Measurements from ENCODE around the gene GREB1L. TPM values are rescaled to one million over a fixed set of nuclear protein-coding genes. Genes with fewer than 3 reads are reported as not detected.
"Not testable (repeated sequence)": the region's sequence is repeated elsewhere in the genome, so short reads cannot be mapped to it uniquely, and the experiment has no call there.

Gene GREB1L
- polyA plus RNA-seq, 3 donors: 0.21 to 4.5 (median 3.8) TPM

GRCh38 chr18:21296045-21296444 is 54.0 kb downstream of the GREB1L start:
- H3K27ac ChIP-seq (ENCODE audit: low read depth, low read length): no peak overlapping the region
- 83 to 90% (median 84%) methylated on average over 1 of the region's 1 CpG for WGBS, 3 donors

GRCh38 chr18:21298351-21298750 is 56.3 kb downstream of the GREB1L start:
- no peak overlapping the region for H3K27ac ChIP-seq (ENCODE audit: low read depth, low read length)
- WGBS, 3 donors: 69 to 77% (median 73%) methylated on average over 4 of the region's 4 CpGs

GRCh38 chr18:21300035-21300907 is 58.2 kb downstream of the GREB1L start:
- no peak overlapping the region for H3K27ac ChIP-seq (ENCODE audit: low read depth, low read length)
- WGBS, 3 donors: 25 to 48% (median 35%) methylated on average over 6 of the region's 6 CpGs

- no peak overlapping the region for H3K27ac ChIP-seq (ENCODE audit: low read depth, low read length)
- 38 to 72% (median 65%) methylated on average over 1 of the region's 1 CpG for WGBS, 3 donors
These were observed 58.8 kb downstream of the GREB1L start for GRCh38 chr18:21300908-21301200.

- 46 to 70% (median 64%) methylated on average over 5 of the region's 5 CpGs for WGBS, 3 donors
- H3K27ac ChIP-seq (ENCODE audit: low read depth, low read length): no peak overlapping the region
These were observed 61.4 kb downstream of the GREB1L start for GRCh38 chr18:21303445-21303844.

GRCh38 chr18:21303895-21304294 is 61.9 kb downstream of the GREB1L start:
- WGBS, 3 donors: 65 to 72% (median 68%) methylated on average over 2 of the region's 2 CpGs

GRCh38 chr18:21305621-21306020 is 63.6 kb downstream of the GREB1L start:
- no peak overlapping the region for H3K27ac ChIP-seq (ENCODE audit: low read depth, low read length)

More at GRCh38 chr18:21303895-21304294, 61.9 kb downstream of the GREB1L start:
- no peak overlapping the region for H3K27ac ChIP-seq (ENCODE audit: low read depth, low read length)

- 42 to 51% (median 48%) methylated on average over 2 of the region's 2 CpGs for WGBS, 3 donors
- H3K27ac ChIP-seq (ENCODE audit: low read depth, low read length): no peak overlapping the region
These were observed 64.3 kb downstream of the GREB1L start for GRCh38 chr18:21306368-21306767.

- no peak overlapping the region for H3K27ac ChIP-seq (ENCODE audit: low read depth, low read length)
- WGBS, 3 donors: 61 to 70% (median 63%) methylated on average over 7 of the region's 7 CpGs
These were observed 65.5 kb downstream of the GREB1L start for GRCh38 chr18:21307578-21307977.

GRCh38 chr18:21309248-21309647 is 67.2 kb downstream of the GREB1L start:
- no peak overlapping the region for H3K27ac ChIP-seq (ENCODE audit: low read depth, low read length)
- 69 to 79% (median 72%) methylated on average over 5 of the region's 5 CpGs for WGBS, 3 donors

GRCh38 chr18:21311980-21312379 is 69.9 kb downstream of the GREB1L start:
- H3K27ac ChIP-seq (ENCODE audit: low read depth, low read length): not testable (repeated sequence)
- 69 to 79% (median 75%) methylated on average over 3 of the region's 3 CpGs for WGBS, 3 donors

GRCh38 chr18:21313576-21313975 is 71.5 kb downstream of the GREB1L start:
- 71 to 90% (median 84%) methylated on average over 1 of the region's 1 CpG for WGBS, 3 donors
- H3K27ac ChIP-seq (ENCODE audit: low read depth, low read length): no peak overlapping the region

GRCh38 chr18:21314724-21315123 is 72.7 kb downstream of the GREB1L start:
- no peak overlapping the region for H3K27ac ChIP-seq (ENCODE audit: low read depth, low read length)

- 90 to 91% (median 90%) methylated on average over 5 of the region's 5 CpGs for WGBS, 3 donors
- H3K27ac ChIP-seq (ENCODE audit: low read depth, low read length): not testable (repeated sequence)
These were observed 73.1 kb downstream of the GREB1L start for GRCh38 chr18:21315126-21315525.

- H3K27ac ChIP-seq (ENCODE audit: low read depth, low read length): no peak overlapping the region
- WGBS, 3 donors: 33 to 58% (median 48%) methylated on average over 9 of the region's 9 CpGs
These were observed 73.7 kb downstream of the GREB1L start for GRCh38 chr18:21315741-21316197.

- no peak overlapping the region for H3K27ac ChIP-seq (ENCODE audit: low read depth, low read length)
- WGBS, 3 donors: 87 to 93% (median 91%) methylated on average over 1 of the region's 1 CpG
These were observed 74.3 kb downstream of the GREB1L start for GRCh38 chr18:21316296-21316695.

- H3K27ac ChIP-seq (ENCODE audit: low read depth, low read length): no peak overlapping the region
- 63 to 74% (median 72%) methylated on average over 3 of the region's 3 CpGs for WGBS, 3 donors
These were observed 79.7 kb downstream of the GREB1L start for GRCh38 chr18:21321711-21322110.

GRCh38 chr18:21327101-21327500 is 85.1 kb downstream of the GREB1L start:
- 49 to 64% (median 58%) methylated on average over 3 of the region's 3 CpGs for WGBS, 3 donors
- no peak overlapping the region for H3K27ac ChIP-seq (ENCODE audit: low read depth, low read length)

- no peak overlapping the region for H3K27ac ChIP-seq (ENCODE audit: low read depth, low read length)
- 49 to 65% (median 52%) methylated on average over 6 of the region's 6 CpGs for WGBS, 3 donors
These were observed 88.2 kb downstream of the GREB1L start for GRCh38 chr18:21330122-21330701.

GRCh38 chr18:21331065-21331464 is 89.0 kb downstream of the GREB1L start:
- no peak overlapping the region for H3K27ac ChIP-seq (ENCODE audit: low read depth, low read length)
- 42 to 56% (median 54%) methylated on average over 2 of the region's 2 CpGs for WGBS, 3 donors

All from adipose tissue (tissue), 3 donors.